HUES6 (cell line): Measurements from ENCODE around the gene LRRC39.
A peak's percentile ranks its signal among the peaks of the same experiment; 100 is the strongest.
"Not testable (repeated sequence)": the region's sequence is repeated elsewhere in the genome, so short reads cannot be mapped to it uniquely, and the experiment has no call there.

Source experiments
- H3K27ac ChIP-seq: 2 replicates; pipeline ENCODE4 v1.7.0; 2013; ENCODE audit warnings: low read depth, mild to moderate bottlenecking, low read length, inconsistent platforms
- H3K27me3 ChIP-seq: 2 replicates; pipeline ENCODE4 v1.6.1; 2013; ENCODE audit warnings: low read length; ENCODE audit not compliant: control insufficient read depth, insufficient read depth
- H3K36me3 ChIP-seq: 2 replicates; pipeline ENCODE4 v1.6.1; 2013; ENCODE audit warnings: low read length; ENCODE audit not compliant: control insufficient read depth, insufficient read depth
- H3K4me1 ChIP-seq: 2 replicates; pipeline ENCODE4 v1.6.1; 2013; ENCODE audit warnings: low read length; ENCODE audit not compliant: control insufficient read depth, insufficient read depth
- H3K4me3 ChIP-seq: 2 replicates; pipeline ENCODE4 v1.5.1; 2013; ENCODE audit warnings: low read depth, low read length
- H3K9ac ChIP-seq: one replicate; pipeline ENCODE4 v1.6.1; 2013; ENCODE audit warnings: mild to moderate bottlenecking, low read length
- H3K9me3 ChIP-seq: 2 replicates; pipeline ENCODE4 v1.6.1; 2013; ENCODE audit warnings: low read depth, low read length; ENCODE audit not compliant: control insufficient read depth, insufficient read depth

LRRC39 gene

GRCh38 chr1:100178091-100178490 lies at the start of gene LRRC39:
Gene LRRC39 (minus strand): TSS chr1:100178256. CDS start chr1:100168516, 9,740 bp downstream.
- Histone ChIP-seq H3K27ac (no peak within 1 kb of the TSS), H3K9me3 (no peaks in the 10 kb centered on the region), H3K4me1 (no peaks in the 10 kb centered on the region), H3K27me3 (no peaks in the 10 kb centered on the region), H3K9ac (no peak within 1 kb of the TSS), H3K36me3 (no peaks in the 10 kb centered on the region), H3K4me3 (no peak within 1 kb of the TSS)

- Histone ChIP-seq H3K36me3 (peaks cover 24% of the 10 kb centered on the region), H3K9ac (no peak overlapping the region), H3K4me3 (no peak overlapping the region), H3K9me3 (no peaks in the 10 kb centered on the region), H3K27ac (no peak overlapping the region), H3K27me3 (no peaks in the 10 kb centered on the region), H3K4me1 (no peaks in the 10 kb centered on the region)
These were observed 44.4 kb upstream of the LRRC39 start for GRCh38 chr1:100222428-100222827.

GRCh38 chr1:100219883-100220282 lies 41.8 kb upstream of the LRRC39 start:
- H3K9ac ChIP-seq = no peak overlapping the region
- H3K27ac ChIP-seq = no peak overlapping the region
- no peaks in the 10 kb centered on the region for H3K27me3 ChIP-seq
- no peaks in the 10 kb centered on the region for H3K4me1 ChIP-seq
- no peak overlapping the region for H3K4me3 ChIP-seq
- no peaks in the 10 kb centered on the region for H3K9me3 ChIP-seq
- peaks cover 32% of the 10 kb centered on the region for H3K36me3 ChIP-seq

GRCh38 chr1:100219457-100219856 lies 41.4 kb upstream of the LRRC39 start:
- Histone ChIP-seq H3K27ac (no peak overlapping the region), H3K4me1 (no peaks in the 10 kb centered on the region), H3K4me3 (no peak overlapping the region), H3K9ac (no peak overlapping the region), H3K27me3 (no peaks in the 10 kb centered on the region), H3K9me3 (no peaks in the 10 kb centered on the region), H3K36me3 (peaks cover 36% of the 10 kb centered on the region)

- H3K9ac ChIP-seq = no peak overlapping the region
- H3K27me3 ChIP-seq = no peaks in the 10 kb centered on the region
- no peak overlapping the region for H3K4me3 ChIP-seq
- H3K27ac ChIP-seq = no peak overlapping the region
- no peaks in the 10 kb centered on the region for H3K9me3 ChIP-seq
- peaks cover 51% of the 10 kb centered on the region for H3K36me3 ChIP-seq
- no peaks in the 10 kb centered on the region for H3K4me1 ChIP-seq
These were observed 39.8 kb upstream of the LRRC39 start for GRCh38 chr1:100217834-100218233.

- Histone ChIP-seq H3K4me1 (no peaks in the 10 kb centered on the region), H3K36me3 (peaks cover 67% of the 10 kb centered on the region), H3K9ac (no peak overlapping the region), H3K27ac (no peak overlapping the region), H3K4me3 (no peak overlapping the region), H3K27me3 (no peaks in the 10 kb centered on the region), H3K9me3 (no peaks in the 10 kb centered on the region)
These were observed 37.0 kb upstream of the LRRC39 start for GRCh38 chr1:100215101-100215500.

- no peaks in the 10 kb centered on the region for H3K9me3 ChIP-seq
- H3K36me3 ChIP-seq = peaks cover 67% of the 10 kb centered on the region
- no peak overlapping the region for H3K27ac ChIP-seq
- no peaks in the 10 kb centered on the region for H3K27me3 ChIP-seq
- no peak overlapping the region for H3K9ac ChIP-seq
- H3K4me1 ChIP-seq = no peaks in the 10 kb centered on the region
- no peak overlapping the region for H3K4me3 ChIP-seq
These were observed 35.1 kb upstream of the LRRC39 start for GRCh38 chr1:100213141-100213540.

- Histone ChIP-seq H3K27me3 (no peaks in the 10 kb centered on the region), H3K27ac (no peak overlapping the region), H3K4me3 (no peak overlapping the region), H3K9me3 (no peaks in the 10 kb centered on the region), H3K36me3 (peaks cover 45% of the 10 kb centered on the region), H3K4me1 (no peaks in the 10 kb centered on the region), H3K9ac (no peak overlapping the region)
These were observed 28.2 kb upstream of the LRRC39 start for GRCh38 chr1:100206301-100206700.

GRCh38 chr1:100205593-100205992 lies 27.5 kb upstream of the LRRC39 start:
- H3K27ac ChIP-seq, H3K4me1 ChIP-seq, H3K27me3 ChIP-seq, H3K4me3 ChIP-seq, H3K9ac ChIP-seq, H3K9me3 ChIP-seq: not testable (repeated sequence)
- peaks cover 38% of the 10 kb centered on the region for H3K36me3 ChIP-seq

GRCh38 chr1:100205103-100205502 lies 27.0 kb upstream of the LRRC39 start:
- not testable (repeated sequence) for H3K4me1 ChIP-seq, H3K4me3 ChIP-seq, H3K9me3 ChIP-seq, H3K27me3 ChIP-seq, H3K27ac ChIP-seq, H3K9ac ChIP-seq
- H3K36me3 ChIP-seq = peaks cover 36% of the 10 kb centered on the region

GRCh38 chr1:100202703-100203102 lies 24.6 kb upstream of the LRRC39 start:
- not testable (repeated sequence) for H3K27ac ChIP-seq, H3K9ac ChIP-seq, H3K4me1 ChIP-seq, H3K4me3 ChIP-seq, H3K27me3 ChIP-seq, H3K9me3 ChIP-seq
- H3K36me3 ChIP-seq = peaks cover 40% of the 10 kb centered on the region

- H3K9me3 ChIP-seq, H3K4me1 ChIP-seq, H3K4me3 ChIP-seq, H3K27me3 ChIP-seq: not testable (repeated sequence)
- Histone ChIP-seq H3K27ac (0 out of 2 replicates have a peak overlapping the region, but pooled peaks have one; percentile 3), H3K9ac (peak overlapping the region; percentile 49), H3K36me3 (peaks cover 36% of the 10 kb centered on the region)
These were observed 22.0 kb upstream of the LRRC39 start for GRCh38 chr1:100200060-100200459.
